Endothelial cell of umbilical vein (primary cell): ENCODE measurements around the gene TIMM10.

Experiments
- CTCF ChIP-seq, 2 donors: IDR thresholded peaks; 1 replicate in 1 of 2; 2 replicates in 1 of 2; pipeline ENCODE4 v1.5.1; 2011; ENCODE audit warnings: low read length in 2 of 2, mild to moderate bottlenecking in 2 of 2, moderate library complexity in 2 of 2, control low read depth in 1 of 2, inconsistent platforms in 1 of 2, low read depth in 1 of 2; ENCODE audit not compliant: insufficient read depth in 1 of 2; ENCODE audit errors: extremely low read depth in 1 of 2
- POLR2AphosphoS5 ChIP-seq: IDR thresholded peaks from 2 replicates; pipeline ENCODE4 v1.6.1; 2012; ENCODE audit warnings: low read depth, mild to moderate bottlenecking, control low read depth, low read length, moderate library complexity; ENCODE audit not compliant: insufficient read depth

GRCh38 chr11:57499983-57500461 lies 30.5 kb downstream of the TIMM10 start:
- TF ChIP-seq POLR2AphosphoS5 (no peak), CTCF (IDR thresholded peaks at IDR 0.05; ENCODE audit: extremely low read depth in 1 of 2, insufficient read depth in 1 of 2, low read depth in 1 of 2, low read length in 2 of 2) (no peak)
